HUES6 (cell line): ENCODE results near the gene ZNF76.

Experiments
- H3K27ac ChIP-seq: 2 replicates; pipeline ENCODE4 v1.7.0; 2013; ENCODE audit warnings: low read depth, mild to moderate bottlenecking, low read length, inconsistent platforms
- H3K27me3 ChIP-seq: 2 replicates; pipeline ENCODE4 v1.6.1; 2013; ENCODE audit warnings: low read length; ENCODE audit not compliant: control insufficient read depth, insufficient read depth
- H3K36me3 ChIP-seq: 2 replicates; pipeline ENCODE4 v1.6.1; 2013; ENCODE audit warnings: low read length; ENCODE audit not compliant: control insufficient read depth, insufficient read depth
- H3K4me1 ChIP-seq: 2 replicates; pipeline ENCODE4 v1.6.1; 2013; ENCODE audit warnings: low read length; ENCODE audit not compliant: control insufficient read depth, insufficient read depth
- H3K4me3 ChIP-seq: 2 replicates; pipeline ENCODE4 v1.5.1; 2013; ENCODE audit warnings: low read depth, low read length
- H3K9ac ChIP-seq: one replicate; pipeline ENCODE4 v1.6.1; 2013; ENCODE audit warnings: mild to moderate bottlenecking, low read length
- H3K9me3 ChIP-seq: 2 replicates; pipeline ENCODE4 v1.6.1; 2013; ENCODE audit warnings: low read depth, low read length; ENCODE audit not compliant: control insufficient read depth, insufficient read depth

ZNF76 gene

GRCh38 chr6:35267446-35267845 lies 7.9 kb downstream of the ZNF76 start:
- H3K9ac ChIP-seq = no peak overlapping the region

GRCh38 chr6:35267897-35268296 lies 8.4 kb downstream of the ZNF76 start:
- H3K4me3 ChIP-seq = no peak overlapping the region
- H3K27ac ChIP-seq = no peak overlapping the region
- H3K9me3 ChIP-seq = no peaks in the 10 kb centered on the region
- H3K4me1 ChIP-seq = peaks cover 4% of the 10 kb centered on the region; the same call in 1 of the 2 replicates
- no peak overlapping the region for H3K9ac ChIP-seq
- H3K36me3 ChIP-seq = no peaks in the 10 kb centered on the region
- no peaks in the 10 kb centered on the region for H3K27me3 ChIP-seq

More at GRCh38 chr6:35267446-35267845, 7.9 kb downstream of the ZNF76 start:
- Histone ChIP-seq H3K9me3 (no peaks in the 10 kb centered on the region), H3K27me3 (no peaks in the 10 kb centered on the region), H3K36me3 (no peaks in the 10 kb centered on the region), H3K27ac (no peak overlapping the region), H3K4me3 (no peak overlapping the region), H3K4me1 (peaks cover 4% of the 10 kb centered on the region; the same call in 1 of the 2 replicates)

DNA sequence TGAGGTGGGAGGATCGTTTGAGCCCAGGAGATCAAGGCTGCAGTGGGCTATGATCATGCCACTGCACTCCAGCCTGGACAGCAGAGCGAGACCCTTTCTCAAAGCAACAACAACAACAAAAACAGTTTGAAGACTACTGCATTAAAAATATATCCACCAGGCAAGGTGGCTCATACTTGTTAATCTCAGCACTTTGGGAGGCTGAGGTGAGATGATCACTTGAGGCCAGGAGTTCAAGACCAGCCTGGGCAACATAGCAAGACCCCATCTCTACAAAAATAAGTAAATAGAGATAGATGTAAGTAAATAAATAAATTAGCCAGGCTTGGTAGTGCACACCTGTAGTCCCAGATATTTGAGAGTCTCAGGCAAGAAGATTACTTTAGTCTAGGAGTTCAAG lies 12.5 kb downstream of the ZNF76 start:
- H3K27me3 ChIP-seq = no peaks in the 10 kb centered on the region
- no peaks in the 10 kb centered on the region for H3K36me3 ChIP-seq
- H3K27ac ChIP-seq = no peak overlapping the region
- no peak overlapping the region for H3K4me3 ChIP-seq
- H3K9me3 ChIP-seq = no peaks in the 10 kb centered on the region
- no peak overlapping the region for H3K9ac ChIP-seq
- peaks cover 4% of the 10 kb centered on the region; the same call in 1 of the 2 replicates for H3K4me1 ChIP-seq

DNA sequence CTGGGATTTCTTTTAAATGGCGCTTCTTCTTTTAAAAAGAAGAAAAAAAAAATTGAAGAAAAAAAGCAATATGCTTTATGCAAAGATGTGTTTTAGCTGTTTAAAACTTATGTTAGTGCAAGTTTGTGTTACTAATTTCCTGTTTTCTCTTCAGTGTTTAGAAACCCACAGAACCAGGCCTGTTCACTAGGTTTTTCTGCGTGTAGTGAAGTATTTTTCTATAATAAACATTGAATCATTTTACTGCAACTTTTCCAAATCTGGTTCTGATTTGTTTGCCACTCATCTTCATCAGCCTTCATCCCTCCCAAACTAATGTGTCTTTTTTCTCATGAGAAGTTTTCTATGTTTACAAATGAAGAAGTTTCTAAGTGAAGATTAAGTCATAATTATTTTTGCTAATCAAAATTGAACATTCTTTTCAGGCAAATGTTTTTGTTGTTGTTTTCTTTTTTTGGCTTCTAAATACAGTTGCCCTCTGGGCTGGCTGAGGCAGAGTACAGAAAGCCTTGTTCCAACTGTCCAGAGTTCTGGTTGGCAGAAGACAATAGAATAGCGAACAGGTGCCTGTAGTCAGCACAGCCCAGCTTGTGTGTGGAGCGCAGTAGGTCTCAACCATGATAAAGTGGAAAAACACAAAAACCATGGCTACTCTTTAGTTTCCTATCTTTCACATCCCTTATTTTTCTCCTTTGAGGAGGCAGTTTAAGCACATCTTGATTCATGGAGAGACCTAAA lies 14.5 kb downstream of the ZNF76 start:
- no peaks in the 10 kb centered on the region for H3K9me3 ChIP-seq
- H3K36me3 ChIP-seq = no peaks in the 10 kb centered on the region
- H3K27ac ChIP-seq = no peak overlapping the region
- H3K4me3 ChIP-seq = no peak overlapping the region
- H3K27me3 ChIP-seq = no peaks in the 10 kb centered on the region
- no peaks in the 10 kb centered on the region for H3K4me1 ChIP-seq
- no peak overlapping the region for H3K9ac ChIP-seq

DNA sequence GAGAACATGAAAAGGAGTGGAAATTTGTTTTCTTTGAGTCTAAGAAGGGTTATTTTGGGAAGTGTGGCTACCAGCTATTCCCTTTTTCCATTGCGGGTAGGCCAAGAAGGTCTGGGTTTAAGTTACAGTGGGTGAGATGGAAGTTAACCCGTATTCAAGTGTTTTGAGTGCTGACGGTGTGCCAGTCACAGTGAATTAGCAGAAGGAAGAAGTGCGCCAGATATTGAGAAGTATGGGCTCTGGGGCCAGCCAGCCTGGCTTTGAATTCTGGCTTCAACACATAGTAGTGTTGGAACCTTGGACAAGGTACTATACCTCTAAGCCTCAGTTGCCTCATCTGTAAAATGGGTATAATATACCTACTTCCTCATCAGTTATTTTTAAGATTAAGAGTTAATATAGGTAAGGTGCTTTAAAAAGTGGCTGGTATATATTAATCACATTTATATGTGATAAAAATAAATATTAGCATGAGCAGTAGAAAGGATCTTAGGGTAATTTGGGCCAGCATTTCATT lies 16.3 kb downstream of the ZNF76 start:
- no peaks in the 10 kb centered on the region for H3K36me3 ChIP-seq
- H3K9ac ChIP-seq = no peak overlapping the region
- H3K4me3 ChIP-seq = no peak overlapping the region
- no peak overlapping the region for H3K27ac ChIP-seq
- H3K27me3 ChIP-seq = no peaks in the 10 kb centered on the region
- no peaks in the 10 kb centered on the region for H3K4me1 ChIP-seq
- no peaks in the 10 kb centered on the region for H3K9me3 ChIP-seq

DNA sequence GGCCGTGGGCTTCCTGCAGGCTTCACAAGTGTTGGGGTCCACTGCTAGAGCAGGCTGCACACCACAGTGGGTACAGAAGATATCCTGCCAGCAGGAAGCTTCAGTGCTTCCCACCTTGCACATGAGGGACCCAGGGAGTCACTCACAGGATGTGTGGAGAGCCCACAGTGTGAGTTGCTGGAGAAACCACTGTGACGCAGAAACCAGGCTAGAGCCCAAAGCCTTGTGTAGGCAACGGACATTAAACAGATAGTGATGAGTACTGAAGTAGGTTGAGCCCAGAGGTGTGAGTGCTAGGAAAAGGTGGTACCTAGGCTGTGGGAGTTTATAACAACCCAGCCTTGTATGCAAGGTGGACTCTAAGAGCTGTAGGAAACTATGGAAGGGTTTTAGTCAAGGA lies 19.2 kb downstream of the ZNF76 start:
- H3K27me3 ChIP-seq = no peaks in the 10 kb centered on the region

DNA sequence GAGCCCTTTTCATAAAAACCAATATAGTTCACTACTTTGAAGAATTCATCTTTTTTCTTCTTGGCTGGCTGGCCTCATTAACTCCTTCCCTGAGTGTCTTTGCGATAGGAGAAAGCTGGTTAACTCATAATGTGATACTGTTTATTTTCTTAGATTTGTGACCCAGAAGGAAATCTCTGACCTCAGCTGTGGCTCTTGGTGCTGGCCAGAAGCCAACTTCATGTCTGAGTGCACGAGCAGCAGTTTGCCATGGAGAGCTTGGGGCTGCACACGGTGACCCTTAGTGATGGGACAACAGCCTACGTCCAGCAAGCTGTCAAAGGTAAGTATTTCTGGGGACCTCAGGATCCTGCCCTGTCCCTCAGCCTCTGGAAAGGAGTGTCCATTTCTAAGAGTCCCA lies 21.4 kb downstream of the ZNF76 start:
- H3K36me3 ChIP-seq = peaks cover 16% of the 10 kb centered on the region
- H3K4me3 ChIP-seq = no peak overlapping the region
- no peak overlapping the region for H3K27ac ChIP-seq
- no peaks in the 10 kb centered on the region for H3K27me3 ChIP-seq
- no peaks in the 10 kb centered on the region for H3K4me1 ChIP-seq
- no peak overlapping the region for H3K9ac ChIP-seq
- no peaks in the 10 kb centered on the region for H3K9me3 ChIP-seq

More for the DNA sequence above, 19.2 kb downstream of the ZNF76 start:
- no peak overlapping the region for H3K4me3 ChIP-seq
- no peaks in the 10 kb centered on the region for H3K9me3 ChIP-seq
- peaks cover 12% of the 10 kb centered on the region for H3K36me3 ChIP-seq
- H3K27ac ChIP-seq = no peak overlapping the region
- no peak overlapping the region for H3K9ac ChIP-seq
- H3K4me1 ChIP-seq = no peaks in the 10 kb centered on the region

DNA sequence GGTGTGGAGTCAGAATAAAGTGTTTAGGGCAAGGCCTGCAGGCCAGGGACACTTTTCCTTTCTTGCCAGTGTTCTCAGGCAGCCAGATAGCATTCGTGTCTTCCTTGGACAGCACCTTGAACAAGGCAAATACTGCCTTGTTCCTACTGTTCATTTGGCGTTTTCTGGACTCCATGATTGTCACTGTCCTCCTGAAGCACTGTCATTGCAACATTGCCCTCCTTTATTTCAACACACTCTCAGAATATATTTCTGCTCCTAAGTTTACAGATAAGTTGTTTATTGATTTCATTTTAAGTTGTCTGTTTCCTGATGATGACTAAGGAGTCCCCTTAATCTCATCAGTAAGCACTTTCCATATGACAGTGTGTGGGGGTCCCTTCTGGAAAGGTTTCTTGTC lies 22.9 kb downstream of the ZNF76 start:
- H3K4me3 ChIP-seq = no peak overlapping the region
- no peaks in the 10 kb centered on the region for H3K9me3 ChIP-seq
- peaks cover 30% of the 10 kb centered on the region for H3K36me3 ChIP-seq

GRCh38 chr6:35283361-35283760 lies 23.8 kb downstream of the ZNF76 start:
- Histone ChIP-seq H3K9ac (no peak overlapping the region), H3K4me1 (no peaks in the 10 kb centered on the region), H3K9me3 (no peaks in the 10 kb centered on the region), H3K27me3 (no peaks in the 10 kb centered on the region), H3K27ac (no peak overlapping the region), H3K4me3 (no peak overlapping the region), H3K36me3 (peaks cover 39% of the 10 kb centered on the region)

More for the DNA sequence above, 22.9 kb downstream of the ZNF76 start:
- Histone ChIP-seq H3K27me3 (no peaks in the 10 kb centered on the region), H3K9ac (no peak overlapping the region), H3K27ac (no peak overlapping the region), H3K4me1 (no peaks in the 10 kb centered on the region)

DNA sequence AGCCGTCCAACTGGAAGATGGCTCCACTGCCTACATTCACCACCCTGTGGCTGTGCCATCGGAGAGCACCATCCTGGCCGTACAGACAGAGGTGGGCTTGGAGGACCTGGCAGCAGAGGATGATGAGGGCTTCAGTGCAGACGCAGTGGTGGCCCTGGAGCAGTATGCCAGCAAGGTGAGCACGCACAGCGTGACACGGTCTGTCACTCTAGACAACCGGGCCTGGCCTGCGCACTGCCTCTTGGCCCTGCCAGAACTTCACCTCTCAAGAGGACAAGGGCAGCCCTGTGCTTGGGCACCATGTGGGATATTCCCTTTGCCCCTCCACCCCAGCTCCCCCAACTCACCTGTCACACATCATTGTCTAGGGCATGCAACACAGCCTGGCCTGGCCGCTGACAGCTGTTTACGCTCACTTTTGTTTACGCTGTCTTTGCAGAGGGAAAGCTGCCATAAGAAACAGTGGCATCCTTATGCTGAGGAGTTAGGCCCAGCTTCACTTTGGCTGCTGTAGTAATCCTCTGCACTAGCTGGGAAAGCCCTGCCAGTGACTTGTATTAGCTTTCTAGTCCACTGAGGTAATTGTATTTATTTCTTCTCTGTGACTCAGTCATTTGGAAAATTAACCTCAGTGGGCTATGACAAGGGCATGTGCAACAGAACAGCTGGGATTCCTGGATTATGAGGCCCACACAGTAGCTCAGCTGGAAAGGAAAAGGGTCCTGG lies 28.3 kb downstream of the ZNF76 start:
- H3K36me3 ChIP-seq = peaks cover 61% of the 10 kb centered on the region
- H3K9me3 ChIP-seq = no peaks in the 10 kb centered on the region
- H3K27ac ChIP-seq = no peak overlapping the region
- no peak overlapping the region for H3K4me3 ChIP-seq
- H3K27me3 ChIP-seq = no peaks in the 10 kb centered on the region
- peak overlapping the region; percentile 25 for H3K9ac ChIP-seq
- no peaks in the 10 kb centered on the region for H3K4me1 ChIP-seq

GRCh38 chr6:35288834-35289233 lies 29.3 kb downstream of the ZNF76 start:
- no peak overlapping the region for H3K27ac ChIP-seq
- H3K36me3 ChIP-seq = peaks cover 58% of the 10 kb centered on the region
- H3K9ac ChIP-seq = no peak overlapping the region
- H3K27me3 ChIP-seq = no peaks in the 10 kb centered on the region
- no peak overlapping the region for H3K4me3 ChIP-seq
- no peaks in the 10 kb centered on the region for H3K4me1 ChIP-seq
- H3K9me3 ChIP-seq = no peaks in the 10 kb centered on the region
